ENCODE measurements around the gene LATS2. TPM values are rescaled to one million over a fixed set of nuclear protein-coding genes. Genes with fewer than 3 reads are reported as not detected.

The LATS2 gene
- total and polyA plus RNA-seq, 2 of the 8 experiments (the other 6 are each of a cell fraction or from before 2014, with no cell fraction given), result 8.3 to 26.2 TPM

- no peak overlapping the region for H2AK5ac ChIP-seq (ENCODE audit: low read depth, low read length)
- no peak overlapping the region for H4K5ac ChIP-seq (ENCODE audit: insufficient read length, low read depth, low read length)
- 87% methylated on average over 4 of the region's 4 CpGs; no CpG with 5 or more reads in 1 of the 2 experiments for WGBS, 2 experiments (ENCODE audit: extremely low coverage in 1 of 2, insufficient coverage in 1 of 2, insufficient read length in 1 of 2, insufficient replicate concordance in 2 of 2, low coverage in 1 of 2, low lambda C conversion rate in 2 of 2, missing lambda C conversion rate in 1 of 2)
- H3K36me3 ChIP-seq (ENCODE audit: control insufficient read depth in 2 of 4, insufficient read depth in 4 of 4, low read length in 3 of 4), result no peaks in the 10 kb centered on the region
- no peak overlapping the region for H2AFZ ChIP-seq (ENCODE audit: low read length)
- H3K18ac ChIP-seq (ENCODE audit: extremely low read depth, low read length), result no peak overlapping the region
- H3K23ac ChIP-seq (ENCODE audit: insufficient read length), result no peak overlapping the region
- no peak overlapping the region for H3K4me2 ChIP-seq (ENCODE audit: insufficient read depth in 1 of 2, low read depth in 2 of 2, low read length in 2 of 2)
- FAIRE-seq (no peak), DNase-seq (ENCODE audit: low read depth in 1 of 2, low spot score in 2 of 2) (no peak)
- no peaks in the 10 kb centered on the region for H3K9me3 ChIP-seq (ENCODE audit: insufficient read depth in 2 of 2, low read depth in 1 of 2, low read length in 1 of 2)
- H3K4ac ChIP-seq (replicated peaks; ENCODE audit: insufficient read length, low read depth, low read length), result no peak overlapping the region
- no peak overlapping the region for H3K27ac ChIP-seq (ENCODE audit: low read depth, low read length)
- no peaks in the 10 kb centered on the region for H3K79me1 ChIP-seq (ENCODE audit: low read depth, low read length)
- H3K9ac ChIP-seq (replicated peaks in 1 of 4; ENCODE audit: extremely low read depth in 1 of 4, low read depth in 3 of 4, low read length in 3 of 4), result no peak overlapping the region
- no peak overlapping the region for H4K91ac ChIP-seq (replicated peaks; ENCODE audit: insufficient read length, low read length)
- no peak overlapping the region for H2BK12ac ChIP-seq (ENCODE audit: low read depth, low read length)
- ChIA-PET CTCF (ENCODE audit: partially characterized antibody) (interaction anchor here (0.6 to 1.8 kb wide), 5 partner anchors 18 to 427 kb away, joined by 3 to 5 read pairs (median 4); no protein-coding TSS in a partner anchor), POLR2A (ENCODE audit: partially characterized antibody) (no interaction called here)
- H3K79me2 ChIP-seq (ENCODE audit: control insufficient read depth in 1 of 2, insufficient read depth in 2 of 2, low read length in 2 of 2), result no peaks in the 10 kb centered on the region
- H4K8ac ChIP-seq (ENCODE audit: extremely low read depth, insufficient read depth, low read length), result no peak overlapping the region
- H2BK5ac ChIP-seq (ENCODE audit: low read depth, low read length), result no peak overlapping the region
- no peak overlapping the region for H3K4me3 ChIP-seq (ENCODE audit: extremely low read depth in 1 of 4, insufficient read depth in 2 of 4, low read depth in 3 of 4, low read length in 4 of 4)
- H3K23me2 ChIP-seq (ENCODE audit: low read depth, low read length), result no peaks in the 10 kb centered on the region
- H3K14ac ChIP-seq (ENCODE audit: insufficient read length), result no peak overlapping the region
- H3K27me3 ChIP-seq (replicated peaks in 1 of 4; ENCODE audit: control insufficient read depth in 3 of 4, extremely low read depth in 1 of 4, insufficient read depth in 3 of 4, low read length in 3 of 4), result no peaks in the 10 kb centered on the region
- H3K56ac ChIP-seq (replicated peaks; ENCODE audit: insufficient read length, low read depth, low read length), result no peak overlapping the region
- H4K20me1 ChIP-seq (replicated peaks in 1 of 2; ENCODE audit: control insufficient read depth in 1 of 2, insufficient read depth in 2 of 2, low read length in 2 of 2), result no peaks in the 10 kb centered on the region
- peaks cover 0 to 4% (median under 1%) of the 10 kb centered on the region in 4 experiments; a peak in 1 of 7 replicates for H3K4me1 ChIP-seq (replicated peaks in 1 of 4; ENCODE audit: control insufficient read depth in 3 of 4, insufficient read depth in 4 of 4, low read length in 3 of 4)
- no peak overlapping the region for H2BK20ac ChIP-seq (ENCODE audit: low read length)
- H2BK15ac ChIP-seq (ENCODE audit: low read length), result no peak overlapping the region
- no peak overlapping the region for H2BK120ac ChIP-seq (replicated peaks; ENCODE audit: low read depth, low read length)
- TF ChIP-seq SP2 (IDR thresholded peaks at IDR 0.05; ENCODE audit: low read length) (no peak), NRF1 (IDR thresholded peaks at IDR 0.05; ENCODE audit: low read depth, low read length) (no peak), HDAC6 (IDR thresholded peaks at IDR 0.05; ENCODE audit: low read depth, low read length) (no peak), RAD21 (IDR thresholded peaks at IDR 0.05 in 1 of 2, conservative IDR thresholded peaks at IDR 0.05 in 1 of 2; ENCODE audit: low read depth in 2 of 2, low read length in 2 of 2) (no peak), POLR2AphosphoS5 (IDR thresholded peaks at IDR 0.05; ENCODE audit: low read depth, low read length) (no peak), ATF3 (IDR thresholded peaks at IDR 0.05; ENCODE audit: insufficient read depth, low read depth, low read length) (no peak)
Observed at GRCh38 chr13:20923272-20923671, 138.1 kb downstream of the LATS2 start.
